SIG-M5 treated with dmso at 0.1 percent for 504 hours (cell line): Measurements from ENCODE around the gene BPIFB1.
A peak's percentile ranks its signal among the peaks of the same experiment; 100 is the strongest.

Source experiments
- DNase-seq: peaks from one replicate; lab custom pipeline; 2025; ENCODE audit not compliant: unreplicated experiment; lab: John Stamatoyannopoulos, UW

The BPIFB1 gene

GRCh38 chr20:33282991-33283555 lies at the start of gene BPIFB1:
TSS of gene BPIFB1 (plus strand) at chr20:33283214. CDS start at chr20:33286074, 2,860 bp downstream.
- DNase-seq, result no peak

GRCh38 chr20:33234050-33234449 lies 49.0 kb upstream of the BPIFB1 start:
- no peak for DNase-seq

GRCh38 chr20:33235696-33236095 lies 47.3 kb upstream of the BPIFB1 start, which contains the start of gene BPIFA1:
TSS of gene BPIFA1 (plus strand) at chr20:33235996. CDS start at chr20:33237712, 1,716 bp downstream.
- DNase-seq, result no peak

GRCh38 chr20:33236351-33236750 lies 46.7 kb upstream of the BPIFB1 start:
- no peak for DNase-seq

GRCh38 chr20:33237989-33238388 lies 45.0 kb upstream of the BPIFB1 start:
- DNase-seq, result no peak

- DNase-seq, result no peak
These were observed 43.6 kb upstream of the BPIFB1 start for GRCh38 chr20:33239418-33239817.

- DNase-seq, result no peak
These were observed 42.9 kb upstream of the BPIFB1 start for GRCh38 chr20:33239979-33240736.

- no peak for DNase-seq
These were observed 42.1 kb upstream of the BPIFB1 start for GRCh38 chr20:33240923-33241322.

GRCh38 chr20:33242319-33243100 lies 40.5 kb upstream of the BPIFB1 start:
- DNase-seq, result no peak

- no peak for DNase-seq
These were observed 36.9 kb upstream of the BPIFB1 start for GRCh38 chr20:33246077-33246476.

GRCh38 chr20:33249456-33249855 lies 33.6 kb upstream of the BPIFB1 start:
- no peak for DNase-seq

- DNase-seq, result no peak
These were observed 32.3 kb upstream of the BPIFB1 start for GRCh38 chr20:33250666-33251065.

- DNase-seq, result no peak
These were observed 31.5 kb upstream of the BPIFB1 start for GRCh38 chr20:33251496-33251895.

- DNase-seq, result no peak
These were observed 30.6 kb upstream of the BPIFB1 start for GRCh38 chr20:33252460-33252859.

- DNase-seq, result no peak
These were observed 28.0 kb upstream of the BPIFB1 start for GRCh38 chr20:33255005-33255404.

- no peak for DNase-seq
These were observed 25.8 kb upstream of the BPIFB1 start for GRCh38 chr20:33257237-33257636.

GRCh38 chr20:33259371-33259770 lies 23.6 kb upstream of the BPIFB1 start:
- no peak for DNase-seq

- no peak for DNase-seq
These were observed 21.5 kb upstream of the BPIFB1 start for GRCh38 chr20:33261465-33261864.

GRCh38 chr20:33262658-33263065 lies 20.4 kb upstream of the BPIFB1 start:
- DNase-seq, result peak; percentile 73

- DNase-seq, result no peak
These were observed 19.2 kb upstream of the BPIFB1 start for GRCh38 chr20:33263784-33264183.

- DNase-seq, result no peak
These were observed 15.3 kb upstream of the BPIFB1 start for GRCh38 chr20:33267701-33268100.
